Cerebellar nuclear complex (tissue), 1 donor: ENCODE measurements around the gene PAK5.

Experiments used
- DNase-seq, 2 experiments: peaks; one replicate each; lab custom pipeline; 2025; lab: John Stamatoyannopoulos, UW

PAK5 gene

DNA sequence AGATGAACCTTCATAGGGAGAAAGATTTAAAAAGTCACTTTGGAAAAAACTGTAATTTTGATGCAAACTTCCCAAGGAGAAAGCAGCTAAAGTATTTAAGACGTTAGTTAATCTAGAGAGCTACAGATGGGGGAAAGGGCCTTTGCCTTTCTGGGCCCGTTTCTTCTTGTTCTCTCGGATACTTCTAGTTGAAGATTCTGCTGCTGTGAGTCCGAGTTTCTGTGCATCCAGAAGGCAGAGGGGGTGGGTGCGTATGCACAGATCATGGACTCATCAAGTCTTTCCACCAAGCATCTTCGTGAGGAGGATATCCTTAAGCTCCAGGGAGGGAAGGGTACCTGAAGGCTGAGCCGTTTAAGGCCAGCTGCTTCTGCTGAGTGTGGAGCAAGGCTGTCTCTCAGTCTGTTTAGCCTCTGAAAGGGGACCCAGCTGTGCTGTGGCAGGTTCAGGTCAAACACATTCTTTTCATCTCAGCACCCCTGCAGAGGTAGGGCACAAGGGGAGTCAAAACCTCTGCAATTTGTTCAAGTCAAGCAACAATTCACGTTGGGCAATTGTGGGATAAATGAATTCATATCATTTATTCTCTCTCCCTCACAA is 320.2 kb downstream of the PAK5 start:
- DNase-seq: no peak

DNA sequence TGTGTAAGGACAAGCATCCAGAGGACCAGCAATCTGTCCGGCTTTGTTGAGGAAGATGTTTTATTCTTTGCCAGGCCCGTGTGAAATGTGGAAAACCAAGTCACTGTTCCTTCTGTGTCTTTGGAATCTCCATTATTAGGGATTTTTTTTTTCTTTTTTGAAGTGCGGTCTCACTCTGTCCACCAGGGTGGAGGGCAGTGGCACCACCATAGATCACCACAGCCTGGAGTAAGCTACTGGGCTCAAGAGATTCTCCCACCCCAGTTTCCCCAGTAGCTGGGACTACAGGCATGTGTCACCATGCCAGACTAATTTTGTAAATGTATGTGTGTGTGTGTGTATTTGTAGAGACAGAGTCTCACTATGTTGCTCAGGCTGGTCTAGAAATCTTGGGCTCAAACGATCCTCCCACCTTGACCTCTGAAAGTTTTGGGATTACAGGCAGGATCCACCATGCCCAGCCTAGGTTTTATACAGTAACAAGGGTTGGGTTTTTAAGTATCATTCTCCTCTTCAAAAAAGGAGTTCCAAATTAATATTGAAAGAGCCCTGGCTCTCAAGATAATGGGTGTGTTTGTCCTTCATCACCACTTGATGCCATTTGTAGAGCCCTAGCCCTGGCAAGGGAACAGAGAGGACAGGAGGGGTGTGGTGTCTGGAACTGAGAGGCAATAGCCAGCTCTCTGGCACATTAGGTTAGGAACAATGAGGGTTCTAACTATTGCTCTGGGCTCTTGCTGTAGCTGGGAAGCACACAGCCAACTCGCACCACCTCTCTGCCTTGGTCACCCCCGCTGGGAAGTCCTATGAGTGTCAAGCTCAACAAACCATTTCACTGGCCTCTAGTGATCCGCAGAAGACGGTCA is 321.3 kb downstream of the PAK5 start:
- no peak for DNase-seq

DNA sequence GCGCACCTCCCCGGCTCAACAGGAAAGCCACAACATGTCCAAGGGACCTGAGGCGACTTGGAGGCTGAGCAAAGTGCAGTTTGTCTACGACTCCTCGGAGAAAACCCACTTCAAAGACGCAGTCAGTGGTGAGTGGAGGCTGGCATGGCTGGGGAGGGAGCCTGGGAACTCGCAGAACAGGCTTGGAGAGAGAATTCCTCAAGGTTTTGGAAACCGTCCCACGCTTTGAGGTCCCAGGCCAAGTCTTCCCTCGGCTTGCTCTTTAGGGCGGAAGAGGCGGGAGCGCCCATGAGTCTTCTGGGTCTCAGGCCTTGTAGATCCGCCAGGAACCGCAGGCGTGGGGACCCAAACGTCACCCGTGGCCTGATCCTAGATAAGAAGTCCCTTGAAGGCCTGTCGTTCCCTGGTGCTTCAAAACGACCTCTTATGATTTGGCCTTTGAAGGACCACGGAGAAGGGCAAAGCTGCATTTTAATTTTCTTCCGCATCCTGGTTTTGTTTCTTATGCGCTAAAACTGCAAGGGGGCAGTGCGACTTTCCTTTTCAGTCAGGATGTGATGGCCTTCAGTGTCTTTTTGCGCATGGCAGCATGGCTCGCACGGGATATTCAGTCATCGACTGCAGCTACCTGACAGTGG is 322.5 kb downstream of the PAK5 start:
- no peak for DNase-seq

DNA sequence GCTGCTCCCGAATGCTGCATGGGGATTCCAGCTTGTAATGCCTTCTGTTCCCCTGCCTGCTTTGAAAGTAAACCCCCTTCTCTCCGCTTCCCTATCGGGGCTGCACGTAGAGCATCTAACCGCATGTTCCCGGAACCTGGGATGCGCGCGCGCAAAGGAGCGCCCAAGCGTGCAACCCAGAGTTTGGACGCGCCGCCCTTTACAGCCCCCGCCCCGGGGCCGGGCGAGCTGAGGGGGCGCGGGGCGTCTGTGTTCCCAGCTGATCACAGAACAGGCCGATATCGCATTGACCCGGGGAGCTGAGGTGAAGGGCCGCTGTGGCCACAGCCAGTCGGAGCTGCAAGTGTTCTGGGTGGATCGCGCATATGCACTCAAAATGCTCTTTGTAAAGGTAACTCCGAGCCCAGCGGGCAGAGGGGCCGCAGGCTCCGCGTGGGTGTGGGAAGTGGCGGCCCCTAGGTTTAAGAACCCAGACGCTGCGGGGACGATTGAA is 323.1 kb downstream of the PAK5 start:
- DNase-seq: no peak

DNA sequence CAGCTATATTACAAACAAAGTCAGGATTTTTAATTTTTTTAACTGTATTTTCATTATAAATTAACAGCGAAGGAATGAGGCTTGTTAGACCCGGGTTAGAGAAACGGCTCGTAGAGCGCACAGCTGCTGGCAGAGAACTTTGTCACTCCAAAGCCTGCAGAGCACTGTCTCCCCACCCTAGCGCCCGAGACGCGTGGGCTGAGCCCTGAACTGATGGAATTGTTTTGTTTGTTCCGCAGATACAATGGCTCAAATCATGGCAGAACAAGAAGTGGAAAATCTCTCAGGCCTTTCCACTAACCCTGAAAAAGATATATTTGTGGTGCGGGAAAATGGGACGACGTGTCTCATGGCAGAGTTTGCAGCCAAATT is 323.7 kb downstream of the PAK5 start:
- no peak for DNase-seq

DNA sequence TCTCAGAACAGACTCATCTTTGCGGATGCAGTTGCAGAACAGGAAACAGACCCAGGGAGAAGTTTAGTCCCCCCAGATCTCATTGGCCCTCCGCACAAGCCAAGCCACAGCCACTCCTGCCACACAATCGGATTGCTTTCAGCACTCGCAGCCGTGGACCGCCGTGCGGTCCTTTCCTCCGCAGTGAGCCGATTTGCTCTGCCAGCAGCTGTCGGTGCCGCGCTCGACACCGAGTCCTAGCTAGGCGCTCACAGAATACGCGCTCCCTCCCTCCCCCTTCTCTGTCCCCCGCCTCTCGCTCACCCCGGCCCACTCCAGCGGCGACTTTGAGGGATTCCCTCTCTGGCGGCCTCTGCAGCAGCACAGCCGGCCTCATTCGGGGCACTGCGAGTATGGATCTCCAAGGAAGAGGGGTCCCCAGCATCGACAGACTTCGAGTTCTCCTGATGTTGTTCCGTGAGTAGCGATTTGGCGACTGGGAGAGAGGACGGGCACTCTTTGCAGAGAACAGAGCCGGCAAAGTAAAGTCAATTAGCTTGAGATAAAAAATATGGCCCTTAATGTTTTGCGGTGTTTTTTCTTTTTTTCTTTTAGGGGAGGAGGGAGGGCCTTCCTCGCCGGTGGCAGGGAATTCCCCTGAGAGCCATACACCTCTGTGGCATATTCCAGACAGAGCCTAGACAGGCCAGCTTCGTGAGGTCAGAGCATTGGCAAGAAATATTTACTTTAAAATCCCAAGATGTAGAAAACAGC is 324.2 kb downstream of the PAK5 start, which contains the start of gene LAMP5:
Gene LAMP5, plus strand, starts transcription at position 130 of the 753 bp plus-strand sequence. Its CDS starts 263 bp downstream, at position 393.
- DNase-seq: no peak

DNA sequence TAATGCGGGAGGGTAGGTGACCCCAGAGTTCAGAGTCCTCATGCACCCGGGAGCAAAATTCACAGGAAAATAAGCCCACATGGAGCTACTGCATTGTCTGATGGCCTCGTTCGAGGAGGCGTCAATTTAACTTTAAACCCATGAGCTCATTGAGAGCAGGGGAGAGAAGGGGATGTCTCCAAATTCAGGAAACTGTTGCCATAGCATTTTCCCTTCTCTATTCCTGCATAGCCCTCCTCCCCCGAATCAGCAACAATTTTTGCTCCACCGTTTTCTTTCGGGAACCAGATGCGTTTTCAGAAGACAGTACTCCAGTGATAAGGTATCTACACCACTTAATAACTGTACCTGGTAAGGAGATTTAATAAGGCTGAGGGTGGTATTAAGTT is 324.8 kb downstream of the PAK5 start:
- DNase-seq: no peak

DNA sequence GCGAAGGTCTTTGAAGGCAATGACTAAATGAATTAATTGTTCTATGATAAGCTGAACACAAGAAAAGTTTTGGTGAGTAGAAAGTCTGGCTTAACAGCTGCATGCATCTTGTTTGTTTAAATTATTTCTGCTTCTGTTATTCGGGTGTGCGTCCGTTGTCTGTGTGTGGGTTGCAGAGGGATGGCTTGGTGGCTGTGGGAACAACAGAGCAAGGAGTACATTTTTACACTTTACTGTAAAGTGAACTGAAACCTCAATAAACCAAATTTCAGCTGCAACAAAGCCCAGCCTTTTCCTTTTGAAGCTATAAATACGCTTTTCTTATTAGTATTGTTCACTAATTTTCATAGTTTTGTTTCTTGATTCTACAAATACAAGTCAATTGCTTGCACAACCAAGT is 328.0 kb downstream of the PAK5 start:
- no peak for DNase-seq

DNA sequence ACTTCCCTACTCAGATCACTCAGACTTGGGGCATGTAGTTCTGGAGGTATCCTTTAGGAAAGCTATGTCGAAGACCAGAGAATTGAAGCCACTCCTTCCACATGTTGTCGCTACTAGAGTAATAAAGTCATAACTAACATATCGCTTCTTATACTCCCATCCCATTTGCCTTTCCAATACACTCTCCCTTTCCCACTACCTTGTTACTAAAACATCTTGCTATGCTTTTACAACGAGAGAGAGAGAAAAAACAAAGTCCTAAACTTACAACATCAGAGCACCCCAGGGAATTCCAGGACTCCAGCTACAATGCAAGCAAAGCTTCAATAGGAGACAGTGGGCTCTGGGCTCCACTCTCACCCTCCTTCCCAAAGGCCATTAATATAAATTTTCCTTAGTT is 329.6 kb downstream of the PAK5 start:
- no peak for DNase-seq

DNA sequence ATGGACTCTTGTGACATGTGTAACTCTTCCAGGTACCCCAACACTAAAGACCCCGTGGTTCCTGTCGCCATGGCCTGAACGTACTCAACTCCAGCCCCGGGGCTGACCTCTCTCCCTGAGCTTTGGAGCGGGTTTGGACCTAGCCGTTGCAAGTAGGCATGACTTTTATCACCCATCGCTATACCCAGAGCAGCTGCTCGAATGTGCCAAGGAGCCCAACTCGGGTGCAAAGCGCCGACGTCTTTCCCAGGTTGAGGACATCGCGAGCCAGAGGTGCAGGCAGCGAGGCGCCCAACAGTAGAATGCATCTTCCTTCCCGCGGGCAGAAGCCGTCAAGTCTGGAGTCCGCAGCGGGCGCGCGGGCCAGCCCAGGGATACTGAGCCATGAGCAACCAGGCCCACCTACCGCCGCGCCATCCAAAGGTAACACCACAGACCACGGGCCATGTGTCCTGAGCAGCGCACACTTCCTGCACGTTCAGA is 330.1 kb downstream of the PAK5 start:
- no peak for DNase-seq

DNA sequence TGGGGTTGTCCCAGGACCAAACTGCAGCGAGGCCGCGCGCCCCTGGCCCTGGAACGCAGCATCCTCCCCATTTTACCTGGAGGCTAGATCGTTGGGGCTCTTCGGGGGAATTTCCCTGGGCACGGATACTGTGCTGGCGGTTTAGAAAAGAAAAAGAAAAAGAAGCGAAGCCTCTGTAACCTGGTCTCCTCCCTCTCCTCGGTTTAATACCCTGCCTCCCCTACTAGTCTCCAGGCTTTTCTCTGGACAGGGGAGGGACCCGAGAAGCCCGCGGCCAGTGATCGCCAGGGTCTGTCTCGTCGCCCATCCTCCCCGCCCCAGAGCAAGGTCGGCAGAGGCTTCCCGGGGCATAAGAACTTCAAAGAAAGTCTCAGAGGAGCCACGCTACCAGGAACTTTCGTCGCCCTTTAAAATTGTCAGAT is 330.6 kb downstream of the PAK5 start:
- no peak for DNase-seq

DNA sequence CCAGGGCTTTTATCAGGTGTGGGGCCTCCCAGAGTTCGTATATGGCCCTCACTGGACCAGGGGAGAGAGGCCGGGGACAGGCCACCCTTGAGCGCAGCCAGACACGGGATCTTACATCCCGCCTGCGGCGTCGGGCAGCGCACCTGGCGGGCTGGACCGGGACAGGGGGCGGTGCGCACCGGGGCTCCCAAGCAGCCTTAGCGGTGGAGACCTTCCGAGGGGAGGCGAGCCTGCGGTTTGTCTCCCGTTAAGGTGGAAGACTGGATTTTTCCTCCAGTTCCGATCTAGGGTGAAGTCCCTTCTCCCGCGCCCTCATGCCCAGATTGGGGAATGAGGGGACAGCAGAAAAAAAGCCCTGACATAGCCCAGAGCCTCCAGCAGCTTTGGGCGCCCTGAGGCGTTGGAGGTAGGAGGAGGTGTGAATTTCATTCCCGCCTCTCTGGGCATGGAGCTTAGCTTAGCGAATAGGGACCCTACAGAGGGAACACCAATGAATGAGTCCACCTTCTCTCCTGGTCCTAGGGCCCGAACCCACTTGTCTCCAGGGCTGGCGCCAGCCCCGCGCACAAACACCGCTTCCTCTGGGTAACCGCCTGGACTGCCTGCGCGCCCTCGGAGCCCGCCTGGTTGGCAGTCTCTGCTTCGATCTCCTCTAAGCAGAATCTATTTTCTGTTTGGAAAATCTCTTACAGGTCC is 331.2 kb downstream of the PAK5 start:
- no peak for DNase-seq

DNA sequence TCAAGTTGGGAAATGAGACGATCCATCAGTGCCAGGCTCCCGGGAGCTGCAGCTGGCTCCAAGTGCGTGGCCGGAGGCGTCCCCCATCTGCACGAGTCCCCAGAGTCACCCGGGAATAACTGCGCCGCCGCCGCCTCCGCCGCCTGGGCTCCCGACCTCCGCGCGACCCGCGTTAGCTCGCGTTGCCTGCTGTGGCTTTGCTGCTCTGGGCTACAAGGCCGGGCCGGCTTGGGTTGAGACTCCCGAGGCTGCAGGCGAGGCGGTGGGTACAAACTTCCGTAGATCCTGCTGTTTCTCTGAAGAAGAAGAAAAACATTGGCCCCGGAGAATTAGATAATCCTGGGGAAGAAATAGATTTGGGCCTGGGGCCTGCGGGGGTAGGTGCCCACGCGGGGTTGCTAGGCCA is 331.9 kb downstream of the PAK5 start:
- no peak for DNase-seq

DNA sequence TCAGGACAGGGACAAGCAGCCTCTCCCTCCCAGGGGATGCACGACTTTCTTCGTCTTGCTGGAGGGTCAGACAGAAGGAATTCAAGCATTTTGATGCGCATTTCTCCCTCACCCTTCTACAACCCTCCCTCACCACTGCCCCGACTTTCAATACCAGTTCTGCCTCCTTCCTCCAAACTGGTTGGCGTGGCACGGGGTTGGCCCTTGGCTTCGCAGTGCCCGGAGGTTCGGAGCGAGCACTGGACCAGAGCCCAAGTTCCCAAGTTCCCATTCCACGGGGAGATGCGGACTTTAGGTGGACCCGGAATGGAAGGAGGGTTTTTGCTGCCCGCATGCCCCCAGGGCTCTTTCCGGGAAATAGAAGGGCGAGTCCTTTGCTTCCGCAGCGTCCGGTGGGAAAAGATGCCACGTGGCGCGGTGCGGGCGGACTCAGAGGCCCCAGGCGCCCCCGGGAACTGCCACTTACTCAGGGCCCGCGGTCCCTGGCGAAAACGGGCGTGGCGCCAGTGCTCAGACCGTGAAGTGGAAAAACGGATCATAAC is 332.5 kb downstream of the PAK5 start:
- no peak for DNase-seq

DNA sequence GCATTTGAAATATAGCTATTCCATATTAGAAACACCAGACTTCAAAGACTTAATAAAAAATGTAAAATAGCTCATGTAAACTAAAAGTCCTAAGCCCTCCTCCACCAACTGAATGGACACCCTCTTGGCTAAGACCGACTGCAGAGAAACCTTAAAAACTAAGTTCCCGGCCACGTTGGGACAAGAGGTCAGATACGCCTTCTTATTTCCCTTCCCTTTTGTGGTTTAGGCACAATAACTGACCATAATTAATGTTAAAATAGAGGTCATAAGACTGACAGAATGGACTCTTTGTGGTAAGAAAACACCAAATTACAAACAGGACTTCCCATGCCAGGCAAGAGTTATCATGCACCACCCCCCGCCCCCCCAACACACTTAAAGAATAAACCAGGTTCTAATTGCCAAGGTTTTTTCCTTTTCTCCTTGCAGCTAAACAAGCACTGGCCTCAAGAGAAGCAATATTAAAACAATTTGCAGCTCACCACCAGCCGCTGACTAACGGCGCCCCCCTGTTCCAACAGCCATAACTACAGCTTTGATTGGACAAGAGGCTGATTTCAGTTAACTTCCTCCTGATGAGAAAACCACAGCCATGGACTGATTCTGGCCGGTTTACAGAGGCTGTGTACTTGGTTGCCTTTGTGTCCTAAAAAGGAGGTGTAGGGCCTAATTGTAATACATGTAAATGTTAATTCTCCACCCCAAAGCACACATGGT is 335.2 kb downstream of the PAK5 start:
- no peak for DNase-seq

DNA sequence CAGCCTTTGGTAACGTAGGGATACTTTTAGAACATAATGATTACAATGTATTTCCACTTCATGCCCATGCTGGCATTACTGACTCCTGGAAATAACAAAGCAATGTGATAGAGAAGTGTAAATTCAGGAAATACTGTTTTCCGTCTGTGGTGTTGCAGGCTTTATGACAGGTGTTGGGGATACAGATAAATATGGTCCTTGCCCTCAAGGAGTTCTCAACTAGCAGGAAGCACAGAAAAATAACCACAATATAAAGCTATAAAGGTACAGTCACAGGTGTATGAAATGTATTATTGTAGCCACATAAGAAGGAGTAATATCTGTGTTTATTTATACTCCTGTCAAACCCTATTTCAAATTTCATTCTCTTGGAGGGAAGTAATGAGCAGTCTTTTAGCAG is 337.4 kb downstream of the PAK5 start:
- DNase-seq: no peak

DNA sequence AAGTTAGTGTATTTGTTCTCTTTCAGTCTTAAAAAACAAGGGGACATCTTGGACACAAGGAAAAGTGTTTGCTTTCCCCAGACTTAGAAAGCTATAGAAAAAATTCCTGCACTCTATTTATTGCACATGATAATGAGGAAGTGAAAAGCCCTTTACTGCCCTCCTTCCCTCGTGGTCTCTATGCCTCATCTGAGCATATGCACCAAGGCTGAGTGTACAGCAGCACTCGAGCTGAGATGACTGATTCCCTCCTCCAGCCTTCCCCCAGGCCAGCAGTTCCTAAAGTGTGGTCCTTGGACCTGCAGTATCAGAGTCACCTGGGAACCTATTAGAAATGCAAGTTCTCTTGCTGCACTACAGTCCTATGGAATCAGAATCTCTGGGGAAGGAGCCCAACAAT is 338.8 kb downstream of the PAK5 start:
- DNase-seq: no peak

DNA sequence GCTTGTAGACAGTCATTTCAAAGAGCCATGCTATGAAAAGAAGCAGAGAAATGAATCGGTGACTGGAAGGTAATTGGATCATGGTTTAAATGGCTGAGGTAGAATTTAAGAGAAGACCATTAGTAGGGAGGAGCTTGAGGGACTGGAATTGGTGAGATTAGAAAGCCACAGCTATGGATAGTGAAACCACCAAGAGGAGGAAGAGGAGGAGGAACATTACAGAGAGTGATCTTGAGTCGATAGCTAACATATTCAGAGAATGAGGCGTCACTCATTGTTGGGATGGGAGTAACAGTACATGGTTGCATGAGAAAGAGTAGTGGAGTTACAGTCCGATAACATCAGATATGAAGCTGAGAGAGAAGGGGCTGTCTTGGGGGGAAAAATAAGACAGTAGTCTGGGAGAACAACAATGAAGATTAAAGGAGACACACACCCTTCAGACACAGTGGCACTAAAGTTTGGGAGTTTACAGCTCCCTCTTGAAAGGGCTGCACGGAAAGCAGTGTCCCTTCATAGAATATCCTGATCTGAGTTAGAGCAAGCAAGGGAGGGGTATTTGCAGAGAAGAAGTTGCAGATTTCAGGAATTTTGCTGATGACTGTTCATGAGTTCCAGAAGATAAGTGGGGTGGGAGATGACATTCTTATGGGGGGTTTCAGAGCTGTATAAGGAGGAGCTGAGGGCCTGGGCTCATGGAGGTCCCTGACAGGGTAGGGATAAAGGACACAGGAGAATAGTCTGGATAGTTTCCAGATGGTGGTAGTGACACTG is 339.6 kb downstream of the PAK5 start:
- DNase-seq: no peak

DNA sequence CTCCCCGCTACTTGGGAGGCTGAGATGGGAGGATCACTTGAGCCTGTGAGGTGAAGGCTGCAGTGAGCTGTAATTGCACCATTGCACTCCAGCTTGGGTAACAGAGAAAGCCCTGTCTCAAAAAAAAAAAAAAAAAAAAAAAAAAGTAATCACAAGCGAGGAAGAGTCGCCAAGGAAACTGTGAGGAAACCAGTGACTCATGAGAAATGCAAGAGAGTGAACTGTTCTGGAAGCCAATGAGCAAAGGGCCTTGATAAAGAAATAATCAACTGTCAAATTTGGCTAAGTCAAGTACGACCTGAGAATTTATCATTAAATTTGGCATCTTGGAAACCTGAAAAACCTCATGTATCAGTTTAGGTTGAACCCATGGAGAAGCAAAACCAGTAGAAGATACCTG is 340.6 kb downstream of the PAK5 start:
- no peak for DNase-seq

DNA sequence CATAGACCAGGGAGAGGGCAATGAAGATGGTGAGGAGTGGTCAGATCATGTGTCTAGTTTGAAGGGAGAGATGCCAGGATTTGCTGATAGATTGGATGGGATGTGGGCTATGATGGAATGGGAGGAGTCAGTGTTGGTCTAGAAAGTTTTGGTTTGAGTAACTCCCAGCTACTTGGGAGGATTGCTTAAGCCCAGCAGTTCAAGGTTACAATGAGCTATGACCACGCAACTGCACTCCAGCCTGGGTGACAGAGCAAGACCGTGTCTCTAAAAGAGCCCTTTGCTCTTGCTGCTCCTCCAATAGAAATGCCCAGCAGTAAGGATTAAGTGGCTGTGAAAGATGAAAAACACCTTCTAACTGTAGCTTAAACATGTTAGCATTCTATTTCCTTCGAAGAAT is 342.7 kb downstream of the PAK5 start:
- no peak for DNase-seq
